Osteoblast (primary cell): ENCODE data around the gene DYNC1I1. TPM values are rescaled to one million over a fixed set of nuclear protein-coding genes. Genes with fewer than 3 reads are reported as not detected.

Source experiments
- DNase-seq: peaks from one replicate; pipeline ENCODE4 v3.0.0; 2011; ENCODE audit warnings: low spot score, mixed read lengths; ENCODE audit not compliant: insufficient read length; ENCODE audit errors: missing footprints
- H2AFZ ChIP-seq: 2 replicates; pipeline ENCODE4 v1.6.0; 2011; ENCODE audit warnings: mild to moderate bottlenecking, low read length
- H3K27ac ChIP-seq: 2 replicates; pipeline ENCODE4 v1.5.1; 2011; ENCODE audit warnings: mild to moderate bottlenecking, low read depth, low read length, moderate library complexity
- H3K27me3 ChIP-seq: 2 replicates; pipeline ENCODE4 v1.6.0; 2012; ENCODE audit warnings: mild to moderate bottlenecking, control low read depth, inconsistent platforms, low read length, moderate library complexity; ENCODE audit not compliant: insufficient read depth
- H3K36me3 ChIP-seq: 2 replicates; pipeline ENCODE4 v1.5.1; 2011; ENCODE audit warnings: mild to moderate bottlenecking, low read length, control low read depth, moderate library complexity; ENCODE audit not compliant: insufficient read depth
- H3K4me1 ChIP-seq: 2 replicates; pipeline ENCODE4 v1.5.1; 2011; ENCODE audit warnings: mild to moderate bottlenecking, low read length, control low read depth, moderate library complexity; ENCODE audit not compliant: insufficient read depth
- H3K4me2 ChIP-seq: 2 replicates; pipeline ENCODE4 v1.6.0; 2011; ENCODE audit warnings: mild to moderate bottlenecking, low read length; ENCODE audit not compliant: insufficient read depth
- H3K4me3 ChIP-seq: fragments of 200-600 bp; sonication (generic); 3 replicates; pipeline ENCODE4 v1.5.1; 2012; ENCODE audit warnings: mild to moderate bottlenecking, low read length, inconsistent platforms; ENCODE audit not compliant: insufficient read depth
- H3K79me2 ChIP-seq: 2 replicates; pipeline ENCODE4 v1.6.0; 2012; ENCODE audit warnings: mild to moderate bottlenecking, low read length, control low read depth, inconsistent platforms; ENCODE audit not compliant: insufficient read depth
- H3K9me3 ChIP-seq: 2 replicates; pipeline ENCODE4 v1.5.1; 2011; ENCODE audit warnings: low read depth, low read length, control low read depth
- H4K20me1 ChIP-seq: 2 replicates; pipeline ENCODE4 v1.6.0; 2012; ENCODE audit warnings: mild to moderate bottlenecking, low read length, control low read depth; ENCODE audit not compliant: insufficient read depth
- CTCF ChIP-seq: IDR thresholded peaks from 2 replicates; pipeline ENCODE4 v1.5.1; 2011; ENCODE audit warnings: mild to moderate bottlenecking, low read depth, low read length, moderate library complexity; ENCODE audit errors: extremely low read depth
- total RNA-seq: library from RNA; depleted of rRNA; stranded (reverse); fragments of >200 nt; gene quantifications from 2 replicates; pipeline ENCODE4 v1.2.3, GENCODE V29; 2012

The DYNC1I1 gene
- total RNA-seq, 1 donor = 2.2 TPM

- no peak overlapping the region for H3K4me2 ChIP-seq
- no peaks in the 10 kb centered on the region for H3K36me3 ChIP-seq
- no peaks in the 10 kb centered on the region for H3K79me2 ChIP-seq
- no peaks in the 10 kb centered on the region for H3K9me3 ChIP-seq
- no peaks in the 10 kb centered on the region for H3K27me3 ChIP-seq
- peaks cover 7% of the 10 kb centered on the region for H3K4me1 ChIP-seq
- H4K20me1 ChIP-seq = no peaks in the 10 kb centered on the region
- no peak overlapping the region for H3K4me3 ChIP-seq
- peak; percentile 58 for DNase-seq
- H3K27ac ChIP-seq = no peak overlapping the region
- TF ChIP-seq CTCF = no peak
- no peak overlapping the region for H2AFZ ChIP-seq
These were observed 253.7 kb downstream of the DYNC1I1 start for GRCh38 chr7:96026010-96026409.

GRCh38 chr7:96026611-96027010 lies 254.3 kb downstream of the DYNC1I1 start:
- no peak overlapping the region for H3K27ac ChIP-seq
- H4K20me1 ChIP-seq = no peaks in the 10 kb centered on the region
- no peak overlapping the region for H3K4me3 ChIP-seq
- H3K79me2 ChIP-seq = no peaks in the 10 kb centered on the region
- no peaks in the 10 kb centered on the region for H3K27me3 ChIP-seq
- TF ChIP-seq CTCF = no peak
- H3K36me3 ChIP-seq = no peaks in the 10 kb centered on the region
- DNase-seq = peak; percentile 25
- no peak overlapping the region for H2AFZ ChIP-seq
- H3K9me3 ChIP-seq = no peaks in the 10 kb centered on the region
- H3K4me1 ChIP-seq = peaks cover 7% of the 10 kb centered on the region
- H3K4me2 ChIP-seq = no peak overlapping the region

GRCh38 chr7:96028729-96029128 lies 256.4 kb downstream of the DYNC1I1 start:
- Histone ChIP-seq H3K9me3 (no peaks in the 10 kb centered on the region), H3K27ac (no peak overlapping the region)

GRCh38 chr7:96033009-96033598 lies 260.8 kb downstream of the DYNC1I1 start:
- no peaks in the 10 kb centered on the region for H3K79me2 ChIP-seq
- H3K36me3 ChIP-seq = no peaks in the 10 kb centered on the region
- TF ChIP-seq CTCF = no peak
- no peak overlapping the region for H3K4me3 ChIP-seq
- H2AFZ ChIP-seq = no peak overlapping the region
- no peak overlapping the region for H3K27ac ChIP-seq
- H3K27me3 ChIP-seq = no peaks in the 10 kb centered on the region
- DNase-seq = no peak
- H3K4me2 ChIP-seq = no peak overlapping the region
- H4K20me1 ChIP-seq = no peaks in the 10 kb centered on the region
- H3K9me3 ChIP-seq = no peaks in the 10 kb centered on the region
- H3K4me1 ChIP-seq = no peaks in the 10 kb centered on the region

More at GRCh38 chr7:96028729-96029128, 256.4 kb downstream of the DYNC1I1 start:
- Histone ChIP-seq H4K20me1 (no peaks in the 10 kb centered on the region), H3K79me2 (no peaks in the 10 kb centered on the region), H3K36me3 (no peaks in the 10 kb centered on the region), H2AFZ (no peak overlapping the region), H3K27me3 (no peaks in the 10 kb centered on the region), H3K4me2 (no peak overlapping the region), H3K4me1 (peaks cover 7% of the 10 kb centered on the region), H3K4me3 (no peak overlapping the region)
- no peak for TF ChIP-seq CTCF
- no peak for DNase-seq
